ENCODE data around the gene GABRG3. TPM values are rescaled to one million over a fixed set of nuclear protein-coding genes. Genes with fewer than 3 reads are reported as not detected.

The GABRG3 gene
- total and polyA plus RNA-seq, 4 donors: 0.02 to 0.19 TPM; not detected in 2

GRCh38 chr15:27223179-27223578 lies 252.2 kb downstream of the GABRG3 start:
- Histone ChIP-seq H3K9me3 (ENCODE audit: control insufficient read depth in 4 of 4, low read length in 3 of 4) (no peaks in the 10 kb centered on the region), H3K27ac (ENCODE audit: low read depth in 1 of 2, low read length in 2 of 2) (no peak overlapping the region), H3K4me1 (ENCODE audit: control insufficient read depth in 4 of 4, insufficient read depth in 4 of 4, low read length in 3 of 4) (no peaks in the 10 kb centered on the region), H3K4me3 (ENCODE audit: low read depth in 1 of 3, low read length in 3 of 3) (no peak overlapping the region), H3K27me3 (ENCODE audit: control insufficient read depth in 4 of 4, insufficient read depth in 4 of 4, low read length in 3 of 4) (no peaks in the 10 kb centered on the region), H3K36me3 (ENCODE audit: control insufficient read depth in 4 of 4, insufficient read depth in 3 of 4, low read depth in 1 of 4, low read length in 3 of 4) (no peaks in the 10 kb centered on the region), H3K9ac (ENCODE audit: low read depth in 1 of 2, low read length in 2 of 2) (no peak overlapping the region)
- TF ChIP-seq RXRA (IDR thresholded peaks at IDR 0.05) (no peak), TAF1 (conservative IDR thresholded peaks at IDR 0.05) (no peak), FOXA2 (IDR thresholded peaks at IDR 0.05) (no peak)
- TF ChIP-seq, protein P1, sequence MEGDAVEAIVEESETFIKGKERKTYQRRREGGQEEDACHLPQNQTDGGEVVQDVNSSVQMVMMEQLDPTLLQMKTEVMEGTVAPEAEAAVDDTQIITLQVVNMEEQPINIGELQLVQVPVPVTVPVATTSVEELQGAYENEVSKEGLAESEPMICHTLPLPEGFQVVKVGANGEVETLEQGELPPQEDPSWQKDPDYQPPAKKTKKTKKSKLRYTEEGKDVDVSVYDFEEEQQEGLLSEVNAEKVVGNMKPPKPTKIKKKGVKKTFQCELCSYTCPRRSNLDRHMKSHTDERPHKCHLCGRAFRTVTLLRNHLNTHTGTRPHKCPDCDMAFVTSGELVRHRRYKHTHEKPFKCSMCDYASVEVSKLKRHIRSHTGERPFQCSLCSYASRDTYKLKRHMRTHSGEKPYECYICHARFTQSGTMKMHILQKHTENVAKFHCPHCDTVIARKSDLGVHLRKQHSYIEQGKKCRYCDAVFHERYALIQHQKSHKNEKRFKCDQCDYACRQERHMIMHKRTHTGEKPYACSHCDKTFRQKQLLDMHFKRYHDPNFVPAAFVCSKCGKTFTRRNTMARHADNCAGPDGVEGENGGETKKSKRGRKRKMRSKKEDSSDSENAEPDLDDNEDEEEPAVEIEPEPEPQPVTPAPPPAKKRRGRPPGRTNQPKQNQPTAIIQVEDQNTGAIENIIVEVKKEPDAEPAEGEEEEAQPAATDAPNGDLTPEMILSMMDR (IDR thresholded peaks at IDR 0.05; ENCODE audit: low read depth, low read length, missing input control): no peak
- WGBS: 56% methylated on average over 2 of the region's 2 CpGs
- no peak for DNase-seq (ENCODE audit: low spot score)

GRCh38 chr15:27231811-27232210 lies 260.8 kb downstream of the GABRG3 start:
- H3K36me3 ChIP-seq (ENCODE audit: control insufficient read depth in 4 of 4, insufficient read depth in 3 of 4, low read depth in 1 of 4, low read length in 3 of 4): no peaks in the 10 kb centered on the region
- no peaks in the 10 kb centered on the region for H3K9me3 ChIP-seq (ENCODE audit: control insufficient read depth in 4 of 4, low read length in 3 of 4)
- DNase-seq (ENCODE audit: low spot score): no peak
- TF ChIP-seq JUND (IDR thresholded peaks at IDR 0.05): no peak
- TF ChIP-seq, protein P2, sequence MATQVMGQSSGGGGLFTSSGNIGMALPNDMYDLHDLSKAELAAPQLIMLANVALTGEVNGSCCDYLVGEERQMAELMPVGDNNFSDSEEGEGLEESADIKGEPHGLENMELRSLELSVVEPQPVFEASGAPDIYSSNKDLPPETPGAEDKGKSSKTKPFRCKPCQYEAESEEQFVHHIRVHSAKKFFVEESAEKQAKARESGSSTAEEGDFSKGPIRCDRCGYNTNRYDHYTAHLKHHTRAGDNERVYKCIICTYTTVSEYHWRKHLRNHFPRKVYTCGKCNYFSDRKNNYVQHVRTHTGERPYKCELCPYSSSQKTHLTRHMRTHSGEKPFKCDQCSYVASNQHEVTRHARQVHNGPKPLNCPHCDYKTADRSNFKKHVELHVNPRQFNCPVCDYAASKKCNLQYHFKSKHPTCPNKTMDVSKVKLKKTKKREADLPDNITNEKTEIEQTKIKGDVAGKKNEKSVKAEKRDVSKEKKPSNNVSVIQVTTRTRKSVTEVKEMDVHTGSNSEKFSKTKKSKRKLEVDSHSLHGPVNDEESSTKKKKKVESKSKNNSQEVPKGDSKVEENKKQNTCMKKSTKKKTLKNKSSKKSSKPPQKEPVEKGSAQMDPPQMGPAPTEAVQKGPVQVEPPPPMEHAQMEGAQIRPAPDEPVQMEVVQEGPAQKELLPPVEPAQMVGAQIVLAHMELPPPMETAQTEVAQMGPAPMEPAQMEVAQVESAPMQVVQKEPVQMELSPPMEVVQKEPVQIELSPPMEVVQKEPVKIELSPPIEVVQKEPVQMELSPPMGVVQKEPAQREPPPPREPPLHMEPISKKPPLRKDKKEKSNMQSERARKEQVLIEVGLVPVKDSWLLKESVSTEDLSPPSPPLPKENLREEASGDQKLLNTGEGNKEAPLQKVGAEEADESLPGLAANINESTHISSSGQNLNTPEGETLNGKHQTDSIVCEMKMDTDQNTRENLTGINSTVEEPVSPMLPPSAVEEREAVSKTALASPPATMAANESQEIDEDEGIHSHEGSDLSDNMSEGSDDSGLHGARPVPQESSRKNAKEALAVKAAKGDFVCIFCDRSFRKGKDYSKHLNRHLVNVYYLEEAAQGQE (IDR thresholded peaks at IDR 0.05): no peak
- no peak for TF ChIP-seq EGR1 (IDR thresholded peaks at IDR 0.05; ENCODE audit: low read depth in 2 of 2)
- no peak for TF ChIP-seq FOXA2 (IDR thresholded peaks at IDR 0.05)
- TF ChIP-seq GABPA (IDR thresholded peaks at IDR 0.05 in 1 of 2, conservative IDR thresholded peaks at IDR 0.05 in 1 of 2): no peak
- TF ChIP-seq HNF4A (conservative IDR thresholded peaks at IDR 0.05): no peak
- TF ChIP-seq HNF4G (IDR thresholded peaks at IDR 0.05): no peak
- TF ChIP-seq FOXA1 (IDR thresholded peaks at IDR 0.05): no peak
- TF ChIP-seq, protein P3, sequence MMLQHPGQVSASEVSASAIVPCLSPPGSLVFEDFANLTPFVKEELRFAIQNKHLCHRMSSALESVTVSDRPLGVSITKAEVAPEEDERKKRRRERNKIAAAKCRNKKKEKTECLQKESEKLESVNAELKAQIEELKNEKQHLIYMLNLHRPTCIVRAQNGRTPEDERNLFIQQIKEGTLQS (IDR thresholded peaks at IDR 0.05): no peak
- TF ChIP-seq, protein P1 (IDR thresholded peaks at IDR 0.05; ENCODE audit: low read depth, low read length, missing input control): no peak
- no peak for TF ChIP-seq SP1 (IDR thresholded peaks at IDR 0.05)
- no peak for TF ChIP-seq RAD21 (IDR thresholded peaks at IDR 0.05)
- TF ChIP-seq TAF1 (conservative IDR thresholded peaks at IDR 0.05): no peak
- TF ChIP-seq, protein P4, sequence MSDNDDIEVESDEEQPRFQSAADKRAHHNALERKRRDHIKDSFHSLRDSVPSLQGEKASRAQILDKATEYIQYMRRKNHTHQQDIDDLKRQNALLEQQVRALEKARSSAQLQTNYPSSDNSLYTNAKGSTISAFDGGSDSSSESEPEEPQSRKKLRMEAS (IDR thresholded peaks at IDR 0.05): no peak
- TF ChIP-seq RXRA (IDR thresholded peaks at IDR 0.05): no peak
- TF ChIP-seq, protein P5, sequence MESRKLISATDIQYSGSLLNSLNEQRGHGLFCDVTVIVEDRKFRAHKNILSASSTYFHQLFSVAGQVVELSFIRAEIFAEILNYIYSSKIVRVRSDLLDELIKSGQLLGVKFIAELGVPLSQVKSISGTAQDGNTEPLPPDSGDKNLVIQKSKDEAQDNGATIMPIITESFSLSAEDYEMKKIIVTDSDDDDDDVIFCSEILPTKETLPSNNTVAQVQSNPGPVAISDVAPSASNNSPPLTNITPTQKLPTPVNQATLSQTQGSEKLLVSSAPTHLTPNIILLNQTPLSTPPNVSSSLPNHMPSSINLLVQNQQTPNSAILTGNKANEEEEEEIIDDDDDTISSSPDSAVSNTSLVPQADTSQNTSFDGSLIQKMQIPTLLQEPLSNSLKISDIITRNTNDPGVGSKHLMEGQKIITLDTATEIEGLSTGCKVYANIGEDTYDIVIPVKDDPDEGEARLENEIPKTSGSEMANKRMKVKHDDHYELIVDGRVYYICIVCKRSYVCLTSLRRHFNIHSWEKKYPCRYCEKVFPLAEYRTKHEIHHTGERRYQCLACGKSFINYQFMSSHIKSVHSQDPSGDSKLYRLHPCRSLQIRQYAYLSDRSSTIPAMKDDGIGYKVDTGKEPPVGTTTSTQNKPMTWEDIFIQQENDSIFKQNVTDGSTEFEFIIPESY (IDR thresholded peaks at IDR 0.05): no peak
- TF ChIP-seq YY1 (IDR thresholded peaks at IDR 0.05): no peak
- TF ChIP-seq NR2F2 (IDR thresholded peaks at IDR 0.05): no peak
- H3K27ac ChIP-seq (ENCODE audit: low read depth in 1 of 2, low read length in 2 of 2): no peak overlapping the region
- 56% methylated on average over 2 of the region's 2 CpGs for WGBS
- H3K9ac ChIP-seq (ENCODE audit: low read depth in 1 of 2, low read length in 2 of 2): no peak overlapping the region
- peaks cover 0 to 2% (median 0%) of the 10 kb centered on the region in 4 donors for H3K27me3 ChIP-seq (ENCODE audit: control insufficient read depth in 4 of 4, insufficient read depth in 4 of 4, low read length in 3 of 4)
- no peak overlapping the region for H3K4me3 ChIP-seq (ENCODE audit: low read depth in 1 of 3, low read length in 3 of 3)
- no peaks in the 10 kb centered on the region for H3K4me1 ChIP-seq (ENCODE audit: control insufficient read depth in 4 of 4, insufficient read depth in 4 of 4, low read length in 3 of 4)

Measured in liver (tissue), 9 donors.